GM23338 (cell line): ENCODE measurements around the gene PTPRJ. TPM values are rescaled to one million over a fixed set of nuclear protein-coding genes. Genes with fewer than 3 reads are reported as not detected.

Experiments used
- ATAC-seq: fragments of 200-7000 bp; cut with Tn5 transposase; 3 replicates; pipeline ENCODE4 v1.9.1; 2020
- DNase-seq: peaks from one replicate; pipeline ENCODE4 v3.0.0-alpha.2; 2015; ENCODE audit warnings: low spot score
- H2AFZ ChIP-seq: fragments of 200-600 bp; sonication (generic); 2 replicates; pipeline ENCODE4 v1.8.0; 2016; ENCODE audit warnings: antibody characterized with exemption, mild to moderate bottlenecking, moderate library complexity
- H3F3A ChIP-seq: fragments of 200-600 bp; sonication (generic); replicated peaks from 2 replicates; pipeline ENCODE4 v1.8.0; 2017; ENCODE audit warnings: antibody characterized with exemption, mixed run types, low read depth
- H3K27ac ChIP-seq: fragments of 200-600 bp; sonication (generic); 2 replicates; pipeline ENCODE4 v1.6.1; 2016; ENCODE audit warnings: low read depth
- H3K27me3 ChIP-seq: fragments of 200-600 bp; sonication (generic); 2 replicates; pipeline ENCODE4 v1.8.0; 2016; ENCODE audit warnings: mild to moderate bottlenecking, mixed run types, moderate library complexity; ENCODE audit not compliant: insufficient read depth
- H3K36me3 ChIP-seq: fragments of 200-600 bp; sonication (generic); 2 replicates; pipeline ENCODE4 v1.8.0; 2016; ENCODE audit warnings: mild to moderate bottlenecking; ENCODE audit not compliant: insufficient read depth
- H3K4me1 ChIP-seq: fragments of 200-600 bp; sonication (generic); 2 replicates; pipeline ENCODE4 v1.8.0; 2016; ENCODE audit warnings: mild to moderate bottlenecking, moderate library complexity; ENCODE audit not compliant: insufficient read depth
- H3K4me2 ChIP-seq: fragments of 200-600 bp; sonication (generic); 2 replicates; pipeline ENCODE4 v1.7.1; 2017; ENCODE audit warnings: mixed run types
- H3K4me3 ChIP-seq: fragments of 200-600 bp; sonication (generic); 2 replicates; pipeline ENCODE4 v1.6.1; 2016; ENCODE audit warnings: mixed run types
- H3K79me2 ChIP-seq: fragments of 200-600 bp; sonication (generic); replicated peaks from 2 replicates; pipeline ENCODE4 v1.8.0; 2017; ENCODE audit warnings: mild to moderate bottlenecking; ENCODE audit not compliant: insufficient read depth
- H3K9me2 ChIP-seq: fragments of 200-600 bp; sonication (generic); 2 replicates; pipeline ENCODE4 v1.8.0; 2017; ENCODE audit not compliant: insufficient read depth
- H4K20me1 ChIP-seq: fragments of 200-600 bp; sonication (generic); replicated peaks from 2 replicates; pipeline ENCODE4 v1.8.0; 2017; ENCODE audit warnings: mild to moderate bottlenecking; ENCODE audit not compliant: insufficient read depth
- H3K27ac Mint-ChIP-seq: 2 replicates; pipeline ENCODE4 v1.8.0; 2020; ENCODE audit warnings: inconsistent platforms, mild to moderate bottlenecking, moderate library complexity, mixed read lengths
- H3K27me3 Mint-ChIP-seq: 3 replicates; pipeline ENCODE4 v1.8.0; 2022; ENCODE audit warnings: low read depth, mild to moderate bottlenecking, moderate library complexity, mixed read lengths, inconsistent platforms; ENCODE audit not compliant: insufficient read depth, poor library complexity
- H3K36me3 Mint-ChIP-seq: 3 replicates; pipeline ENCODE4 v1.8.0; 2021; ENCODE audit warnings: low read depth, mild to moderate bottlenecking, inconsistent platforms, moderate library complexity, mixed read lengths
- H3K4me1 Mint-ChIP-seq: 3 replicates; pipeline ENCODE4 v1.8.0; 2020; ENCODE audit warnings: mild to moderate bottlenecking, inconsistent platforms, mixed read lengths
- H3K4me3 Mint-ChIP-seq: 3 replicates; pipeline ENCODE4 v1.8.0; 2021; ENCODE audit warnings: moderate library complexity, mild to moderate bottlenecking, inconsistent platforms, mixed read lengths
- H3K9me3 Mint-ChIP-seq: 3 replicates; pipeline ENCODE4 v1.8.0; 2020; ENCODE audit warnings: moderate library complexity, mild to moderate bottlenecking, inconsistent platforms, mixed read lengths
- CREB1 ChIP-seq: fragments of 250-450 bp; sonication (Bioruptor Pico); IDR thresholded peaks from 2 replicates; pipeline ENCODE4 v1.5.0; 2020; ENCODE audit warnings: low read depth, mild to moderate bottlenecking, moderate library complexity
- EZH2 ChIP-seq: fragments of 200-600 bp; sonication (generic); IDR thresholded peaks from one replicate; pipeline ENCODE4 v1.8.0; 2017; ENCODE audit warnings: antibody characterized with exemption, mild to moderate bottlenecking, low read depth; ENCODE audit not compliant: unreplicated experiment
- EZH2phosphoT487 ChIP-seq: fragments of 200-600 bp; sonication (generic); IDR thresholded peaks from one replicate; pipeline ENCODE4 v1.8.1; 2018; ENCODE audit warnings: antibody characterized with exemption; ENCODE audit not compliant: unreplicated experiment
- JUNB ChIP-seq: IDR thresholded peaks from one replicate; pipeline ENCODE4 v1.6.1; 2016; ENCODE audit warnings: antibody characterized with exemption; ENCODE audit not compliant: unreplicated experiment
- NANOG ChIP-seq: IDR thresholded peaks from 2 replicates; pipeline ENCODE4 v1.6.1; 2016; ENCODE audit warnings: antibody characterized with exemption, borderline replicate concordance
- POLR2AphosphoS5 ChIP-seq: IDR thresholded peaks from 2 replicates; pipeline ENCODE4 v1.6.1; 2016; ENCODE audit warnings: antibody characterized with exemption, low read depth
- REST ChIP-seq: IDR thresholded peaks from one replicate; pipeline ENCODE4 v1.6.1; 2018; ENCODE audit warnings: antibody characterized with exemption; ENCODE audit not compliant: unreplicated experiment
- STAT1 ChIP-seq: IDR thresholded peaks from one replicate; pipeline ENCODE4 v1.6.1; 2016; ENCODE audit warnings: antibody characterized with exemption; ENCODE audit not compliant: unreplicated experiment
- ZNF114 ChIP-seq: fragments of 250-450 bp; sonication (Bioruptor Pico); IDR thresholded peaks from 2 replicates; pipeline ENCODE4 v1.5.0; 2020; ENCODE audit warnings: mild to moderate bottlenecking, moderate library complexity
- ZNF331 ChIP-seq: fragments of 250-450 bp; sonication (Bioruptor Pico); IDR thresholded peaks from 2 replicates; pipeline ENCODE4 v1.5.0; 2020; ENCODE audit warnings: low read depth, mild to moderate bottlenecking, moderate library complexity
- polyA plus RNA-seq: library from polyadenylated mRNA; unstranded; fragments of >200 nt; fragmentation: Nextera tagmentation; extraction: Ambion mirVana; gene quantifications from 2 replicates; pipeline ENCODE4 v1.2.1, GENCODE V29; 2016
- total RNA-seq: library from RNA; depleted of rRNA; stranded (reverse); fragments of >200 nt; shearing (Covaris generic); gene quantifications from 2 replicates; pipeline ENCODE4 v1.2.3, GENCODE V29; 2014
- TF ChIP-seq, protein P1 (sequence below): fragments of 250-450 bp; sonication (Bioruptor Pico); IDR thresholded peaks from 2 replicates; pipeline ENCODE4 v1.5.0; 2020; ENCODE audit warnings: mild to moderate bottlenecking, moderate library complexity
- TF ChIP-seq, protein P2 (sequence below): IDR thresholded peaks from 2 replicates; pipeline ENCODE4 v1.6.1; 2016; ENCODE audit warnings: antibody characterized with exemption
- TF ChIP-seq, protein P3 (sequence below), 2 experiments: fragments of 200-600 bp in 1 of 2; sonication (generic) in 1 of 2; conservative IDR thresholded peaks; 2 replicates each; pipeline versions ENCODE4 v1.5.1 to v1.6.1; 2016 to 2017; ENCODE audit warnings: antibody characterized with exemption in 2 of 2, low read depth in 2 of 2, mild to moderate bottlenecking in 2 of 2, moderate library complexity in 1 of 2

Gene PTPRJ
- total and polyA plus RNA-seq, 2 experiments from 2014 or later = 4.2 to 16.0 TPM

GRCh38 chr11:48169717-48170116 lies 189.4 kb downstream of the PTPRJ start:
- Histone ChIP-seq H3K4me3 (no peak overlapping the region), H3F3A (no peaks in the 10 kb centered on the region), H3K9me2 (no peaks in the 10 kb centered on the region), H4K20me1 (peaks cover 4% of the 10 kb centered on the region; the same call in 1 of the 2 replicates), H3K4me1 (no peaks in the 10 kb centered on the region), H3K27me3 (no peaks in the 10 kb centered on the region), H2AFZ (no peak overlapping the region), H3K27ac (no peak overlapping the region), H3K4me2 (no peak overlapping the region), H3K36me3 (no peaks in the 10 kb centered on the region), H3K79me2 (no peaks in the 10 kb centered on the region)
- TF ChIP-seq REST (no peak), EZH2 (no peak), NANOG (no peak), STAT1 (no peak), JUNB (no peak), ZNF331 (CRISPR knock-in tag) (no peak), POLR2AphosphoS5 (no peak), CREB1 (no peak), EZH2phosphoT487 (no peak), ZNF114 (no peak)
- TF ChIP-seq, protein P1, sequence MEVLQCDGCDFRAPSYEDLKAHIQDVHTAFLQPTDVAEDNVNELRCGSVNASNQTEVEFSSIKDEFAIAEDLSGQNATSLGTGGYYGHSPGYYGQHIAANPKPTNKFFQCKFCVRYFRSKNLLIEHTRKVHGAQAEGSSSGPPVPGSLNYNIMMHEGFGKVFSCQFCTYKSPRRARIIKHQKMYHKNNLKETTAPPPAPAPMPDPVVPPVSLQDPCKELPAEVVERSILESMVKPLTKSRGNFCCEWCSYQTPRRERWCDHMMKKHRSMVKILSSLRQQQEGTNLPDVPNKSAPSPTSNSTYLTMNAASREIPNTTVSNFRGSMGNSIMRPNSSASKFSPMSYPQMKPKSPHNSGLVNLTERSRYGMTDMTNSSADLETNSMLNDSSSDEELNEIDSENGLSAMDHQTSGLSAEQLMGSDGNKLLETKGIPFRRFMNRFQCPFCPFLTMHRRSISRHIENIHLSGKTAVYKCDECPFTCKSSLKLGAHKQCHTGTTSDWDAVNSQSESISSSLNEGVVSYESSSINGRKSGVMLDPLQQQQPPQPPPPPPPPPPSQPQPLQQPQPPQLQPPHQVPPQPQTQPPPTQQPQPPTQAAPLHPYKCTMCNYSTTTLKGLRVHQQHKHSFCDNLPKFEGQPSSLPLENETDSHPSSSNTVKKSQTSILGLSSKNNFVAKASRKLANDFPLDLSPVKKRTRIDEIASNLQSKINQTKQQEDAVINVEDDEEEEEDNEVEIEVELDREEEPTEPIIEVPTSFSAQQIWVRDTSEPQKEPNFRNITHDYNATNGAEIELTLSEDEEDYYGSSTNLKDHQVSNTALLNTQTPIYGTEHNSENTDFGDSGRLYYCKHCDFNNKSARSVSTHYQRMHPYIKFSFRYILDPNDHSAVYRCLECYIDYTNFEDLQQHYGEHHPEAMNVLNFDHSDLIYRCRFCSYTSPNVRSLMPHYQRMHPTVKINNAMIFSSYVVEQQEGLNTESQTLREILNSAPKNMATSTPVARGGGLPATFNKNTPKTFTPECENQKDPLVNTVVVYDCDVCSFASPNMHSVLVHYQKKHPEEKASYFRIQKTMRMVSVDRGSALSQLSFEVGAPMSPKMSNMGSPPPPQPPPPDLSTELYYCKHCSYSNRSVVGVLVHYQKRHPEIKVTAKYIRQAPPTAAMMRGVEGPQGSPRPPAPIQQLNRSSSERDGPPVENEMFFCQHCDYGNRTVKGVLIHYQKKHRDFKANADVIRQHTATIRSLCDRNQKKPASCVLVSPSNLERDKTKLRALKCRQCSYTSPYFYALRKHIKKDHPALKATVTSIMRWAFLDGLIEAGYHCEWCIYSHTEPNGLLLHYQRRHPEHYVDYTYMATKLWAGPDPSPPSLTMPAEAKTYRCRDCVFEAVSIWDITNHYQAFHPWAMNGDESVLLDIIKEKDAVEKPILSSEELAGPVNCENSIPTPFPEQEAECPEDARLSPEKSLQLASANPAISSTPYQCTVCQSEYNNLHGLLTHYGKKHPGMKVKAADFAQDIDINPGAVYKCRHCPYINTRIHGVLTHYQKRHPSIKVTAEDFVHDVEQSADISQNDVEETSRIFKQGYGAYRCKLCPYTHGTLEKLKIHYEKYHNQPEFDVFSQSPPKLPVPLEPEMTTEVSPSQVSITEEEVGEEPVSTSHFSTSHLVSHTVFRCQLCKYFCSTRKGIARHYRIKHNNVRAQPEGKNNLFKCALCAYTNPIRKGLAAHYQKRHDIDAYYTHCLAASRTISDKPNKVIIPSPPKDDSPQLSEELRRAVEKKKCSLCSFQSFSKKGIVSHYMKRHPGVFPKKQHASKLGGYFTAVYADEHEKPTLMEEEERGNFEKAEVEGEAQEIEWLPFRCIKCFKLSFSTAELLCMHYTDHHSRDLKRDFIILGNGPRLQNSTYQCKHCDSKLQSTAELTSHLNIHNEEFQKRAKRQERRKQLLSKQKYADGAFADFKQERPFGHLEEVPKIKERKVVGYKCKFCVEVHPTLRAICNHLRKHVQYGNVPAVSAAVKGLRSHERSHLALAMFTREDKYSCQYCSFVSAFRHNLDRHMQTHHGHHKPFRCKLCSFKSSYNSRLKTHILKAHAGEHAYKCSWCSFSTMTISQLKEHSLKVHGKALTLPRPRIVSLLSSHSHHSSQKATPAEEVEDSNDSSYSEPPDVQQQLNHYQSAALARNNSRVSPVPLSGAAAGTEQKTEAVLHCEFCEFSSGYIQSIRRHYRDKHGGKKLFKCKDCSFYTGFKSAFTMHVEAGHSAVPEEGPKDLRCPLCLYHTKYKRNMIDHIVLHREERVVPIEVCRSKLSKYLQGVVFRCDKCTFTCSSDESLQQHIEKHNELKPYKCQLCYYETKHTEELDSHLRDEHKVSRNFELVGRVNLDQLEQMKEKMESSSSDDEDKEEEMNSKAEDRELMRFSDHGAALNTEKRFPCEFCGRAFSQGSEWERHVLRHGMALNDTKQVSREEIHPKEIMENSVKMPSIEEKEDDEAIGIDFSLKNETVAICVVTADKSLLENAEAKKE (CRISPR knock-in tag) = no peak
- TF ChIP-seq, protein P2, sequence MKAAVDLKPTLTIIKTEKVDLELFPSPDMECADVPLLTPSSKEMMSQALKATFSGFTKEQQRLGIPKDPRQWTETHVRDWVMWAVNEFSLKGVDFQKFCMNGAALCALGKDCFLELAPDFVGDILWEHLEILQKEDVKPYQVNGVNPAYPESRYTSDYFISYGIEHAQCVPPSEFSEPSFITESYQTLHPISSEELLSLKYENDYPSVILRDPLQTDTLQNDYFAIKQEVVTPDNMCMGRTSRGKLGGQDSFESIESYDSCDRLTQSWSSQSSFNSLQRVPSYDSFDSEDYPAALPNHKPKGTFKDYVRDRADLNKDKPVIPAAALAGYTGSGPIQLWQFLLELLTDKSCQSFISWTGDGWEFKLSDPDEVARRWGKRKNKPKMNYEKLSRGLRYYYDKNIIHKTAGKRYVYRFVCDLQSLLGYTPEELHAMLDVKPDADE = no peak
- TF ChIP-seq, protein P3, sequence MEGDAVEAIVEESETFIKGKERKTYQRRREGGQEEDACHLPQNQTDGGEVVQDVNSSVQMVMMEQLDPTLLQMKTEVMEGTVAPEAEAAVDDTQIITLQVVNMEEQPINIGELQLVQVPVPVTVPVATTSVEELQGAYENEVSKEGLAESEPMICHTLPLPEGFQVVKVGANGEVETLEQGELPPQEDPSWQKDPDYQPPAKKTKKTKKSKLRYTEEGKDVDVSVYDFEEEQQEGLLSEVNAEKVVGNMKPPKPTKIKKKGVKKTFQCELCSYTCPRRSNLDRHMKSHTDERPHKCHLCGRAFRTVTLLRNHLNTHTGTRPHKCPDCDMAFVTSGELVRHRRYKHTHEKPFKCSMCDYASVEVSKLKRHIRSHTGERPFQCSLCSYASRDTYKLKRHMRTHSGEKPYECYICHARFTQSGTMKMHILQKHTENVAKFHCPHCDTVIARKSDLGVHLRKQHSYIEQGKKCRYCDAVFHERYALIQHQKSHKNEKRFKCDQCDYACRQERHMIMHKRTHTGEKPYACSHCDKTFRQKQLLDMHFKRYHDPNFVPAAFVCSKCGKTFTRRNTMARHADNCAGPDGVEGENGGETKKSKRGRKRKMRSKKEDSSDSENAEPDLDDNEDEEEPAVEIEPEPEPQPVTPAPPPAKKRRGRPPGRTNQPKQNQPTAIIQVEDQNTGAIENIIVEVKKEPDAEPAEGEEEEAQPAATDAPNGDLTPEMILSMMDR (conservative IDR thresholded peaks at IDR 0.05; ENCODE audit: low read depth in 2 of 2) = no peak
- H3K4me3 Mint-ChIP-seq = no peak overlapping the region
- H3K9me3 Mint-ChIP-seq = 0 out of 3 replicates have a peak, but pooled peaks cover 2% of the 10 kb centered on the region
- 0 out of 3 replicates have a peak, but pooled peaks cover 3% of the 10 kb centered on the region for H3K4me1 Mint-ChIP-seq
- H3K27ac Mint-ChIP-seq = no peak overlapping the region
- ATAC-seq (no peak), DNase-seq (no peak)
- peaks cover 5% of the 10 kb centered on the region; the same call in 2 of the 3 replicates for H3K36me3 Mint-ChIP-seq
- H3K27me3 Mint-ChIP-seq = peaks cover 12% of the 10 kb centered on the region
